IPS DF 19.7 (cell line): ENCODE measurements around the gene MED9.

Source experiments
- DNase-seq: peaks from one replicate; pipeline ENCODE4 v3.0.0-alpha.2; 2013; ENCODE audit warnings: low read depth, low spot score

The MED9 gene

GRCh38 chr17:17504341-17505140 is 27.7 kb downstream of the MED9 start:
- DNase-seq, result no peak

- DNase-seq, result no peak
These were observed 28.4 kb downstream of the MED9 start for GRCh38 chr17:17505151-17505550.

GRCh38 chr17:17505610-17506171 is 28.9 kb downstream of the MED9 start:
- DNase-seq, result no peak

GRCh38 chr17:17506181-17506741 is 29.5 kb downstream of the MED9 start:
- no peak for DNase-seq

- no peak for DNase-seq
These were observed 30.2 kb downstream of the MED9 start for GRCh38 chr17:17506893-17507464.

GRCh38 chr17:17507465-17508011 is 30.7 kb downstream of the MED9 start:
- no peak for DNase-seq

- no peak for DNase-seq
These were observed 31.3 kb downstream of the MED9 start for GRCh38 chr17:17508019-17508535.

GRCh38 chr17:17508646-17509591 is 32.1 kb downstream of the MED9 start:
- no peak for DNase-seq

GRCh38 chr17:17509601-17510425 is 33.0 kb downstream of the MED9 start:
- DNase-seq, result no peak

- DNase-seq, result no peak
These were observed 33.9 kb downstream of the MED9 start for GRCh38 chr17:17510456-17511292.

- DNase-seq, result no peak
These were observed 34.5 kb downstream of the MED9 start for GRCh38 chr17:17511293-17511741.

- DNase-seq, result no peak
These were observed 35.4 kb downstream of the MED9 start for GRCh38 chr17:17511881-17512858.

GRCh38 chr17:17512866-17513265 is 36.1 kb downstream of the MED9 start:
- no peak for DNase-seq

GRCh38 chr17:17513626-17514025 is 36.8 kb downstream of the MED9 start:
- no peak for DNase-seq

GRCh38 chr17:17514361-17514992 is 37.7 kb downstream of the MED9 start:
- no peak for DNase-seq

- DNase-seq, result no peak
These were observed 38.5 kb downstream of the MED9 start for GRCh38 chr17:17514993-17515933.
